ENCODE results near the gene HNRNPK. TPM values are rescaled to one million over a fixed set of nuclear protein-coding genes. Genes with fewer than 3 reads are reported as not detected.
A peak's percentile ranks its signal among the peaks of the same experiment; 100 is the strongest.

The HNRNPK gene
- total RNA-seq, 1 donor from 2014 or later: 512 TPM

GRCh38 chr9:83978992-83979811 lies 813 bp downstream of the HNRNPK start:
- DNase-seq (ENCODE audit: extremely low spot score, unreplicated experiment): peak; percentile 89
- H3K27me3 Mint-ChIP-seq (ENCODE audit: unreplicated experiment): no peaks in the 10 kb centered on the region
- peak overlapping the region; percentile 100 for H3K27ac Mint-ChIP-seq (ENCODE audit: unreplicated experiment)
- peak overlapping the region; percentile 94 for H3K4me3 Mint-ChIP-seq (ENCODE audit: unreplicated experiment)
- H3K9me3 Mint-ChIP-seq (ENCODE audit: unreplicated experiment): no peaks in the 10 kb centered on the region
- TF ChIP-seq CTCF (IDR thresholded peaks at IDR 0.05): no peak
- peaks cover 53% of the 10 kb centered on the region for H3K4me1 Mint-ChIP-seq (ENCODE audit: unreplicated experiment)
- H3K36me3 Mint-ChIP-seq (ENCODE audit: unreplicated experiment): peaks cover 35% of the 10 kb centered on the region

DNA sequence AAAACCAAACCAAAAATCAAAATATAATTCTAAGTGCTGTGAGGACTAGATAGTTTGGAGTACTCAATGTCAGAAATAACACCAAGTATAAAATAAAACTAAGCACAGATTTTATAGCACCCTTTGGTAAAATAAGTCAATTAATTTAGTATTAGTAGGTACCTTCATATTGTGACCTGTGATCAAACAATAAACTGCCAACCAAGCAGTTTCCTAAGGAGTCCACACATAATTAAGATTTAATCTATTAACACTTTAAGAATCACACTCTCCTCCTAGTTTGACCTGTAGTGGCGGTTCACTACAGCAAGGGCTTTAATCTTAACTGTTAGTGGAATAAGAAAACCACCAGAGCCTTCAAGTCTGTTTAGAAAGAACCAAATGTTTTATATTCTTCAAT lies 2.8 kb downstream of the HNRNPK start:
- peaks cover 45% of the 10 kb centered on the region for H3K4me1 Mint-ChIP-seq (ENCODE audit: unreplicated experiment)
- H3K27me3 Mint-ChIP-seq (ENCODE audit: unreplicated experiment): no peaks in the 10 kb centered on the region
- H3K36me3 Mint-ChIP-seq (ENCODE audit: unreplicated experiment): peaks cover 52% of the 10 kb centered on the region
- no peaks in the 10 kb centered on the region for H3K9me3 Mint-ChIP-seq (ENCODE audit: unreplicated experiment)
- no peak for DNase-seq (ENCODE audit: extremely low spot score, unreplicated experiment)
- peak overlapping the region; percentile 94 for H3K4me3 Mint-ChIP-seq (ENCODE audit: unreplicated experiment)
- H3K27ac Mint-ChIP-seq (ENCODE audit: unreplicated experiment): peak overlapping the region; percentile 68
- no peak for TF ChIP-seq CTCF (IDR thresholded peaks at IDR 0.05)

DNA sequence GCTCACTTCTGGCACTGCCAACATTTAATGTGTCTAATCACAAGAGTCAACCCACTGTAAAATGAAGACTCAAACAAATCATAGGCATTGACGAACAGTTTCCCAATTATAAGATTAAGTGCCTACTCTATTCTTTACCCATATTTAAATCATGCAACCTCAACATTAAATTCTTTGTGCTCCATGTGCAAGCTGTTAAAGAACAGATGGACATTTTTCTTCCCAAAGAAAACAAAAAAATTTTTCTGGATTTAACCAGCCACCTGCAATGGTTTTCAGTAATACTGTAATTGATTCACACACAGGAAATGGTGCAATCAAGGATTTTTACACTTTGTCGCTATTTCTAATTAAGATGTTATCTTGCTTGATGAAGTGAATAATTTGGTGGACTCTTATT lies 3.6 kb downstream of the HNRNPK start:
- no peak overlapping the region for H3K4me3 Mint-ChIP-seq (ENCODE audit: unreplicated experiment)
- H3K4me1 Mint-ChIP-seq (ENCODE audit: unreplicated experiment): peaks cover 39% of the 10 kb centered on the region
- H3K36me3 Mint-ChIP-seq (ENCODE audit: unreplicated experiment): peaks cover 60% of the 10 kb centered on the region
- no peaks in the 10 kb centered on the region for H3K27me3 Mint-ChIP-seq (ENCODE audit: unreplicated experiment)
- DNase-seq (ENCODE audit: extremely low spot score, unreplicated experiment): no peak
- TF ChIP-seq CTCF (IDR thresholded peaks at IDR 0.05): no peak
- no peaks in the 10 kb centered on the region for H3K9me3 Mint-ChIP-seq (ENCODE audit: unreplicated experiment)
- H3K27ac Mint-ChIP-seq (ENCODE audit: unreplicated experiment): peak overlapping the region; percentile 0

GRCh38 chr9:83975300-83975699 lies 4.7 kb downstream of the HNRNPK start:
- DNase-seq (ENCODE audit: extremely low spot score, unreplicated experiment): no peak
- Mint-ChIP-seq H3K4me1 (ENCODE audit: unreplicated experiment) (peaks cover 39% of the 10 kb centered on the region), H3K9me3 (ENCODE audit: unreplicated experiment) (no peaks in the 10 kb centered on the region), H3K36me3 (ENCODE audit: unreplicated experiment) (peaks cover 71% of the 10 kb centered on the region), H3K4me3 (ENCODE audit: unreplicated experiment) (no peak overlapping the region), H3K27me3 (ENCODE audit: unreplicated experiment) (no peaks in the 10 kb centered on the region), H3K27ac (ENCODE audit: unreplicated experiment) (peak overlapping the region; percentile 23)
- TF ChIP-seq CTCF (IDR thresholded peaks at IDR 0.05): no peak

GRCh38 chr9:83972286-83972685 lies 7.7 kb downstream of the HNRNPK start:
- TF ChIP-seq CTCF (IDR thresholded peaks at IDR 0.05): no peak
- peaks cover 34% of the 10 kb centered on the region for H3K4me1 Mint-ChIP-seq (ENCODE audit: unreplicated experiment)
- H3K9me3 Mint-ChIP-seq (ENCODE audit: unreplicated experiment): no peaks in the 10 kb centered on the region
- no peak for DNase-seq (ENCODE audit: extremely low spot score, unreplicated experiment)
- H3K4me3 Mint-ChIP-seq (ENCODE audit: unreplicated experiment): no peak overlapping the region
- no peak overlapping the region for H3K27ac Mint-ChIP-seq (ENCODE audit: unreplicated experiment)
- no peaks in the 10 kb centered on the region for H3K27me3 Mint-ChIP-seq (ENCODE audit: unreplicated experiment)
- peaks cover 89% of the 10 kb centered on the region for H3K36me3 Mint-ChIP-seq (ENCODE audit: unreplicated experiment)

All from osteocyte (in vitro differentiated cells).